PC-3 (cell line): Measurements from ENCODE around the gene PLPP3. TPM values are rescaled to one million over a fixed set of nuclear protein-coding genes. Genes with fewer than 3 reads are reported as not detected.

ENCODE experiments used
- ATAC-seq: fragments of 200-7000 bp; cut with Tn5 transposase; 2 replicates; pipeline ENCODE4 v1.9.1; 2020; ENCODE audit warnings: mild to moderate bottlenecking, moderate library complexity
- BruUV-seq: library from RNA; stranded (reverse); fragments of 400-500 nt; replicated peaks from 2 replicates; lab custom pipeline; 2021; lab: Mats Ljungman, UMichigan
- CTCF ChIA-PET: fragments of 300-600 bp; sonication (Branson Sonifier 250); formaldehyde crosslinking; loops from one replicate; lab custom pipeline; 2022; ENCODE audit warnings: antibody characterized with exemption; lab: Charles Lee
- POLR2A ChIA-PET: fragments of 300-600 bp; sonication (Branson Sonifier 250); formaldehyde crosslinking; loops from one replicate; lab custom pipeline; 2022; ENCODE audit warnings: antibody characterized with exemption; ENCODE audit not compliant: unreplicated experiment; lab: Charles Lee
- DNase-seq: peaks from one replicate; pipeline ENCODE4 v3.0.0-alpha.2; 2015
- H2AFZ ChIP-seq: fragments of 300-600 bp; sonication (generic); 2 replicates; pipeline ENCODE4 v1.6.0; 2016; ENCODE audit warnings: antibody characterized with exemption, low read length
- H3F3A ChIP-seq: fragments of 300-600 bp; sonication (generic); one replicate; pipeline ENCODE4 v1.6.0; 2017; ENCODE audit warnings: antibody characterized with exemption, low read length, control low read depth, mild to moderate bottlenecking; ENCODE audit not compliant: unreplicated experiment
- H3K27ac ChIP-seq: fragments of 300-600 bp; sonication (generic); 2 replicates; pipeline ENCODE4 v1.5.1; 2016; ENCODE audit warnings: mild to moderate bottlenecking, low read length
- H3K27me3 ChIP-seq: fragments of 300-600 bp; sonication (generic); 2 replicates; pipeline ENCODE4 v1.6.1; 2016; ENCODE audit warnings: low read length, mixed read lengths
- H3K36me3 ChIP-seq: fragments of 300-600 bp; sonication (generic); 2 replicates; pipeline ENCODE4 v1.6.1; 2016; ENCODE audit warnings: low read depth, mixed run types, low read length, mixed read lengths
- H3K4me1 ChIP-seq: fragments of 300-600 bp; sonication (generic); 2 replicates; pipeline ENCODE4 v1.5.1; 2016; ENCODE audit warnings: low read length; ENCODE audit not compliant: insufficient read depth
- H3K4me2 ChIP-seq: fragments of 300-600 bp; sonication (generic); 2 replicates; pipeline ENCODE4 v1.6.0; 2016; ENCODE audit warnings: low read length
- H3K4me3 ChIP-seq: fragments of 300-600 bp; sonication (generic); 2 replicates; pipeline ENCODE4 v1.5.1; 2016; ENCODE audit warnings: mild to moderate bottlenecking, low read length, mixed read lengths
- H3K79me2 ChIP-seq: fragments of 300-600 bp; sonication (generic); 2 replicates; pipeline ENCODE4 v1.6.1; 2017; ENCODE audit warnings: low read length, mixed read lengths
- H3K9ac ChIP-seq: fragments of 300-600 bp; sonication (generic); 2 replicates; pipeline ENCODE4 v1.6.0; 2016; ENCODE audit warnings: mild to moderate bottlenecking, low read length
- H3K9me2 ChIP-seq: fragments of 300-600 bp; sonication (generic); replicated peaks from 2 replicates; pipeline ENCODE4 v1.6.1; 2016; ENCODE audit warnings: mixed run types, low read length, mixed read lengths
- H3K9me3 ChIP-seq: fragments of 300-600 bp; sonication (generic); 2 replicates; pipeline ENCODE4 v1.6.1; 2016; ENCODE audit warnings: low read length, mixed read lengths
- H4K20me1 ChIP-seq: fragments of 300-600 bp; sonication (generic); 2 replicates; pipeline ENCODE4 v1.6.1; 2016; ENCODE audit warnings: low read length, mixed read lengths
- CTCF ChIP-seq: fragments of 300-600 bp; sonication (generic); conservative IDR thresholded peaks from 2 replicates; pipeline ENCODE4 v1.5.1; 2017; ENCODE audit warnings: antibody characterized with exemption, low read depth, mild to moderate bottlenecking, low read length
- EZH2 ChIP-seq: fragments of 300-600 bp; sonication (generic); IDR thresholded peaks from one replicate; pipeline ENCODE4 v1.6.1; 2017; ENCODE audit warnings: antibody characterized with exemption, mild to moderate bottlenecking, low read length; ENCODE audit not compliant: unreplicated experiment
- EZH2phosphoT487 ChIP-seq: fragments of 300-600 bp; sonication (generic); IDR thresholded peaks from 2 replicates; pipeline ENCODE4 v1.6.1; 2018; ENCODE audit warnings: mild to moderate bottlenecking, antibody characterized with exemption, low read length, borderline replicate concordance
- intact Hi-C: fragments of 100-400 bp; cut with micrococcal nuclease; formaldehyde crosslinking; loops from 2 replicates; pipeline ENCODE4 v1.9.0; 2023
- total RNA-seq: library from RNA; depleted of rRNA; stranded (reverse); fragments of >200 nt; gene quantifications from 2 replicates; pipeline ENCODE4 v1.2.3, GENCODE V29; 2014

Gene PLPP3
- total RNA-seq, 1 experiment from 2014 or later: 41.0 TPM

GRCh38 chr1:56566061-56566744, 13.2 kb downstream of the PLPP3 start:
- H3K79me2 ChIP-seq: peaks cover 90% of the 10 kb centered on the region
- BruUV-seq: no TSS peak
- H3K9me2 ChIP-seq: no peaks in the 10 kb centered on the region
- H3K9me3 ChIP-seq: no peaks in the 10 kb centered on the region
- POLR2A ChIA-PET: no interaction called here
- H3K27ac ChIP-seq: no peak overlapping the region
- H3K27me3 ChIP-seq: no peaks in the 10 kb centered on the region
- no peak overlapping the region for H3K4me3 ChIP-seq
- peaks cover 8% of the 10 kb centered on the region for H3F3A ChIP-seq
- DNase-seq: no peak
- TF ChIP-seq CTCF (no peak), EZH2 (no peak), EZH2phosphoT487 (no peak)
- no peak overlapping the region for H2AFZ ChIP-seq
- H3K4me2 ChIP-seq: no peak overlapping the region
- ATAC-seq: no peak
- intact Hi-C loops: no loop called here
- H4K20me1 ChIP-seq: 0 out of 2 replicates have a peak, but pooled peaks cover 3% of the 10 kb centered on the region
- H3K4me1 ChIP-seq: peaks cover 23% of the 10 kb centered on the region
- no peak overlapping the region for H3K9ac ChIP-seq
- H3K36me3 ChIP-seq: no peaks in the 10 kb centered on the region
- CTCF ChIA-PET: no interaction called here

GRCh38 chr1:56564615-56565014, 14.7 kb downstream of the PLPP3 start:
- Histone ChIP-seq H3K36me3 (no peaks in the 10 kb centered on the region), H3K9me2 (no peaks in the 10 kb centered on the region), H3K27ac (no peak overlapping the region), H3K27me3 (no peaks in the 10 kb centered on the region), H3K4me2 (no peak overlapping the region), H3K9me3 (no peaks in the 10 kb centered on the region), H3F3A (no peaks in the 10 kb centered on the region), H3K4me1 (peaks cover 9% of the 10 kb centered on the region), H3K9ac (no peak overlapping the region), H3K4me3 (no peak overlapping the region), H2AFZ (no peak overlapping the region), H3K79me2 (peaks cover 92% of the 10 kb centered on the region), H4K20me1 (0 out of 2 replicates have a peak, but pooled peaks cover 3% of the 10 kb centered on the region)
- POLR2A ChIA-PET: no interaction called here
- no peak for DNase-seq
- intact Hi-C loops: no loop called here
- TF ChIP-seq EZH2phosphoT487 (no peak), EZH2 (no peak), CTCF (no peak)
- CTCF ChIA-PET: interaction anchor here (0.7 kb wide), 1 partner anchor 547 kb away, joined by 3 read pairs; no protein-coding TSS in a partner anchor
- ATAC-seq: no peak
- no TSS peak for BruUV-seq

- Histone ChIP-seq H2AFZ (no peak overlapping the region), H3K27ac (no peak overlapping the region), H3K4me2 (no peak overlapping the region), H3K27me3 (no peaks in the 10 kb centered on the region), H3F3A (no peaks in the 10 kb centered on the region), H3K4me1 (no peaks in the 10 kb centered on the region), H3K79me2 (peaks cover 91% of the 10 kb centered on the region), H3K36me3 (no peaks in the 10 kb centered on the region), H3K9me2 (no peaks in the 10 kb centered on the region), H3K9me3 (no peaks in the 10 kb centered on the region), H3K4me3 (no peak overlapping the region), H4K20me1 (0 out of 2 replicates have a peak, but pooled peaks cover 3% of the 10 kb centered on the region), H3K9ac (no peak overlapping the region)
- ATAC-seq (no peak), DNase-seq (no peak)
- BruUV-seq: no TSS peak
- ChIA-PET CTCF (no interaction called here), POLR2A (no interaction called here)
- no peak for TF ChIP-seq EZH2
- no peak for TF ChIP-seq CTCF
- no peak for TF ChIP-seq EZH2phosphoT487
- intact Hi-C loops: no loop called here
Measured at GRCh38 chr1:56563568-56563967, 15.8 kb downstream of the PLPP3 start.
